Endothelial cell of umbilical vein (primary cell): ENCODE measurements around the gene AGMO. TPM values are rescaled to one million over a fixed set of nuclear protein-coding genes. Genes with fewer than 3 reads are reported as not detected.

Experiments used
- BruUV-seq: library from RNA; stranded (reverse); fragments of 400-500 nt; replicated peaks from 2 replicates; lab custom pipeline; 2021; lab: Mats Ljungman, UMichigan
- CTCF ChIA-PET: fragments of 300-600, 350-600 bp; sonication (Branson Sonifier 250); formaldehyde crosslinking; loops from one replicate; lab custom pipeline; 2021; ENCODE audit warnings: antibody characterized with exemption, inconsistent platforms; lab: Charles Lee
- POLR2A ChIA-PET: fragments of 300-600, 350-600 bp; sonication (Branson Sonifier 250); formaldehyde crosslinking; loops from one replicate; lab custom pipeline; 2021; ENCODE audit warnings: antibody characterized with exemption, inconsistent platforms; lab: Charles Lee
- DNase-seq: peaks from one replicate; pipeline ENCODE4 v3.0.0-alpha.2; 2011; ENCODE audit warnings: low read depth, low spot score
- FAIRE-seq: peaks from 2 replicates; lab custom pipeline; 2011; peaks lifted over from hg19 to GRCh38; lab: Jason Lieb, UNC
- H2AFZ ChIP-seq: 2 replicates; pipeline ENCODE4 v1.6.0; 2012; ENCODE audit warnings: low read depth, low read length, control low read depth, inconsistent platforms
- H3K27ac ChIP-seq: 2 replicates; pipeline ENCODE4 v1.5.1; 2011; ENCODE audit warnings: low read depth, mild to moderate bottlenecking, control low read depth, low read length, moderate library complexity; ENCODE audit not compliant: insufficient read depth
- H3K27me3 ChIP-seq, 2 experiments: 2 replicates each; pipeline versions ENCODE4 v1.6.0 to v1.6.1; 2011; ENCODE audit warnings: low read length in 2 of 2, mixed read lengths in 1 of 2; ENCODE audit not compliant: control insufficient read depth in 2 of 2, insufficient read depth in 2 of 2
- H3K36me3 ChIP-seq, 2 experiments: 2 replicates in 1 of 2; 3 replicates in 1 of 2; pipeline ENCODE4 v1.5.1; 2011; ENCODE audit warnings: low read length in 2 of 2, mild to moderate bottlenecking in 1 of 2, moderate library complexity in 1 of 2; ENCODE audit not compliant: control insufficient read depth in 2 of 2, insufficient read depth in 2 of 2; ENCODE audit errors: extremely low read depth in 1 of 2
- H3K4me1 ChIP-seq: 3 replicates; pipeline ENCODE4 v1.5.1; 2011; ENCODE audit warnings: mild to moderate bottlenecking, low read length; ENCODE audit not compliant: control insufficient read depth, insufficient read depth; ENCODE audit errors: extremely low read depth
- H3K4me2 ChIP-seq: 2 replicates; pipeline ENCODE4 v1.6.1; 2011; ENCODE audit warnings: low read length, control low read depth, mixed read lengths; ENCODE audit not compliant: insufficient read depth
- H3K4me3 ChIP-seq, 3 experiments: fragments of 200-600 bp in 1 of 3; sonication (generic), shearing (Covaris generic) in 1 of 3; replicated peaks in 1 of 3; 2 replicates each; pipeline ENCODE4 v1.5.1; 2011 to 2016; ENCODE audit warnings: control low read depth in 3 of 3, low read length in 3 of 3, mild to moderate bottlenecking in 2 of 3, inconsistent platforms in 1 of 3, low read depth in 1 of 3, moderate library complexity in 1 of 3; ENCODE audit not compliant: insufficient read depth in 1 of 3
- H3K79me2 ChIP-seq: 2 replicates; pipeline ENCODE4 v1.6.0; 2012; ENCODE audit warnings: low read length, inconsistent platforms; ENCODE audit not compliant: control insufficient read depth, insufficient read depth
- H3K9ac ChIP-seq: replicated peaks from 2 replicates; pipeline ENCODE3; 2011; ENCODE audit warnings: low read length, control low read depth; ENCODE audit not compliant: insufficient read depth; ENCODE audit errors: extremely low read depth
- H3K9me1 ChIP-seq: replicated peaks from 3 replicates; pipeline ENCODE4 v1.6.0; 2011; ENCODE audit warnings: mild to moderate bottlenecking, low read length; ENCODE audit not compliant: control insufficient read depth, insufficient read depth; ENCODE audit errors: extremely low read depth
- H3K9me3 ChIP-seq: replicated peaks from 2 replicates; pipeline ENCODE4 v1.5.1; 2012; ENCODE audit warnings: low read length, inconsistent platforms; ENCODE audit not compliant: control insufficient read depth, insufficient read depth
- H4K20me1 ChIP-seq: replicated peaks from 2 replicates; pipeline ENCODE3; 2011; ENCODE audit warnings: mild to moderate bottlenecking, low read length; ENCODE audit not compliant: control insufficient read depth, insufficient read depth; ENCODE audit errors: extremely low read depth
- CTCF ChIP-seq, 2 donors: IDR thresholded peaks; 1 replicate in 1 of 2; 2 replicates in 1 of 2; pipeline ENCODE4 v1.5.1; 2011; ENCODE audit warnings: low read length in 2 of 2, mild to moderate bottlenecking in 2 of 2, moderate library complexity in 2 of 2, control low read depth in 1 of 2, inconsistent platforms in 1 of 2, low read depth in 1 of 2; ENCODE audit not compliant: insufficient read depth in 1 of 2; ENCODE audit errors: extremely low read depth in 1 of 2
- EZH2 ChIP-seq: IDR thresholded peaks from 2 replicates; pipeline ENCODE4 v1.6.1; 2012; ENCODE audit warnings: borderline replicate concordance, low read depth, mild to moderate bottlenecking, moderate library complexity, low read length, inconsistent platforms; ENCODE audit not compliant: severe bottlenecking
- FOS ChIP-seq: IDR thresholded peaks from 2 replicates; pipeline ENCODE4 v1.6.1; 2011; ENCODE audit warnings: mild to moderate bottlenecking, low read length, moderate library complexity, borderline replicate concordance; ENCODE audit not compliant: insufficient read depth
- GATA2 ChIP-seq: IDR thresholded peaks from 2 replicates; pipeline ENCODE4 v1.7.0; 2011; ENCODE audit warnings: low read depth, mild to moderate bottlenecking, moderate library complexity, mixed read lengths, low read length; ENCODE audit not compliant: insufficient read length, insufficient read depth
- JUN ChIP-seq: IDR thresholded peaks from 2 replicates; pipeline ENCODE4 v1.6.1; 2011; ENCODE audit warnings: borderline replicate concordance, low read depth; ENCODE audit not compliant: insufficient read length, insufficient read depth
- MAX ChIP-seq: IDR thresholded peaks from 2 replicates; pipeline ENCODE4 v1.6.1; 2011; ENCODE audit not compliant: insufficient read depth, insufficient read length
- MYC ChIP-seq: IDR thresholded peaks from one replicate; pipeline ENCODE4 v1.6.1; 2011; ENCODE audit warnings: mild to moderate bottlenecking, low read depth, low read length
- POLR2A ChIP-seq: IDR thresholded peaks from 2 replicates; pipeline ENCODE4 v1.6.1; 2012; ENCODE audit warnings: low read depth, mild to moderate bottlenecking, control low read depth, low read length
- POLR2AphosphoS5 ChIP-seq: IDR thresholded peaks from 2 replicates; pipeline ENCODE4 v1.6.1; 2012; ENCODE audit warnings: low read depth, mild to moderate bottlenecking, control low read depth, low read length, moderate library complexity; ENCODE audit not compliant: insufficient read depth
- dilution Hi-C: fragments of 300-500 bp; cut with MboI; formaldehyde crosslinking; loops from one replicate; pipeline ENCODE4 v1.15.0; 2019; ENCODE audit warnings: low sequenced_read_pairs; ENCODE audit not compliant: extremely low pct_ligation_motif_present
- intact Hi-C: fragments of 100-400 bp; cut with micrococcal nuclease; formaldehyde crosslinking; loops from one replicate; pipeline ENCODE4 v1.10.0; 2022
- polyA plus RNA-seq, 4 experiments: library from polyadenylated mRNA; depleted of rRNA in 3 of 4; stranded (reverse) in 3 of 4; unstranded in 1 of 4; fragments of >200 nt; gene quantifications; 2 replicates each; pipeline versions ENCODE4 v1.2.1 to v1.2.3, GENCODE V29; 2011 to 2012; ENCODE audit warnings: missing spikeins in 1 of 4
- total RNA-seq: library from RNA; stranded (reverse); gene quantifications from 2 replicates; pipeline ENCODE4 v1.2.3, GENCODE V29; 2021

The AGMO gene
- total and polyA plus RNA-seq, 2 donors (not counting 3 experiments of a cell fraction or from before 2014, with no cell fraction given), result 0.23 to 0.40 TPM

DNA sequence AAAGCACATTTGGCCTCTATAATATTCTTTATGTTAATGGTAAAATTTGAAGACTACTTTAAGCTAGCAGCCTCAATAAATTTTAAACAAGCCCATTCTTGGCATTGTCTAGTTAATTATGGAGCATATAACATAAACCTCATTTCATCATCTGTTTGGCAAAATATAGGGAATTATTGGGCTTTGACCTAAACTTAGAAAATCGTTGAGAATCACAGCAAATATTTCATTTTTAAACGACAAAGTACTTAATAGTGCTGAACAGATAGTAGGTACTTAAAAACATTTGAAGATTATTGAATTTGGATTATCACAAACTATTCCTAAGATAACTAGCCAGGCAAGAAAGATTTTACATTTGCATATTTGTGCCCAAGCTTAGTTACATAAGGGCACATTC lies 73.4 kb downstream of the AGMO start:
- no peak overlapping the region for H3K4me3 ChIP-seq
- H3K79me2 ChIP-seq, result no peaks in the 10 kb centered on the region
- no peak overlapping the region for H3K4me2 ChIP-seq
- FAIRE-seq, result no peak
- DNase-seq, result no peak
- no peaks in the 10 kb centered on the region for H3K36me3 ChIP-seq
- no peaks in the 10 kb centered on the region for H4K20me1 ChIP-seq
- H3K9me1 ChIP-seq, result no peaks in the 10 kb centered on the region
- intact Hi-C loops (no loop called here), dilution Hi-C loops (no loop called here)
- H3K9ac ChIP-seq, result no peak overlapping the region
- TF ChIP-seq CTCF (IDR thresholded peaks at IDR 0.05; ENCODE audit: extremely low read depth in 1 of 2, insufficient read depth in 1 of 2, low read depth in 1 of 2, low read length in 2 of 2) (no peak), JUN (no peak), MAX (no peak), POLR2A (no peak), EZH2 (no peak), MYC (no peak), FOS (no peak), POLR2AphosphoS5 (no peak), GATA2 (no peak)
- ChIA-PET CTCF (interaction anchor here (1.2 to 1.3 kb wide), 2 partner anchors 92 to 233 kb away, joined by 3 read pairs; no protein-coding TSS in a partner anchor), POLR2A (no interaction called here)
- no peaks in the 10 kb centered on the region for H3K9me3 ChIP-seq
- no peaks in the 10 kb centered on the region for H3K27me3 ChIP-seq
- no TSS peak for BruUV-seq
- no peak overlapping the region for H3K27ac ChIP-seq
- H2AFZ ChIP-seq, result no peak overlapping the region
- H3K4me1 ChIP-seq, result no peaks in the 10 kb centered on the region
